DND-41 (cell line): ENCODE measurements around the gene ATP6AP2.

Experiments used
- ATAC-seq: fragments of 200-7000 bp; cut with Tn5 transposase; 3 replicates; pipeline ENCODE4 v1.9.1; 2021; ENCODE audit warnings: low read depth; ENCODE audit not compliant: insufficient read depth
- DNase-seq: peaks from one replicate; pipeline ENCODE4 v3.0.0-alpha.2; 2020
- H2AFZ ChIP-seq: 2 replicates; pipeline ENCODE4 v1.6.0; 2012; ENCODE audit warnings: low read depth, low read length
- H3K27ac ChIP-seq: 2 replicates; pipeline ENCODE4 v1.5.1; 2012; ENCODE audit warnings: low read length, inconsistent platforms
- H3K27me3 ChIP-seq: fragments of 200-600 bp; sonication (generic); 2 replicates; pipeline ENCODE4 v1.6.0; 2012; ENCODE audit warnings: low read length, mild to moderate bottlenecking, inconsistent platforms; ENCODE audit not compliant: insufficient read depth, poor library complexity
- H3K36me3 ChIP-seq: 2 replicates; pipeline ENCODE4 v1.5.1; 2012; ENCODE audit warnings: low read length, inconsistent platforms; ENCODE audit not compliant: insufficient read depth
- H3K4me1 ChIP-seq: 2 replicates; pipeline ENCODE4 v1.5.1; 2012; ENCODE audit warnings: mild to moderate bottlenecking, low read length; ENCODE audit not compliant: insufficient read depth
- H3K4me2 ChIP-seq: 2 replicates; pipeline ENCODE4 v1.6.0; 2012; ENCODE audit warnings: mild to moderate bottlenecking, moderate library complexity, low read length, inconsistent platforms; ENCODE audit not compliant: insufficient read depth
- H3K4me3 ChIP-seq, 2 experiments: fragments of 200-600 bp in 1 of 2; shearing (Covaris generic) in 1 of 2; 2 replicates each; pipeline ENCODE4 v1.5.1; 2012 to 2016; ENCODE audit warnings: inconsistent platforms in 2 of 2, low read length in 2 of 2, mild to moderate bottlenecking in 2 of 2, low read depth in 1 of 2, moderate library complexity in 1 of 2
- H3K79me2 ChIP-seq: 2 replicates; pipeline ENCODE4 v1.6.0; 2012; ENCODE audit warnings: low read length, inconsistent platforms; ENCODE audit not compliant: insufficient read depth
- H3K9ac ChIP-seq: 2 replicates; pipeline ENCODE4 v1.6.0; 2012; ENCODE audit warnings: low read depth, mild to moderate bottlenecking, inconsistent platforms, low read length, moderate library complexity
- H3K9me3 ChIP-seq: 2 replicates; pipeline ENCODE4 v1.5.1; 2012; ENCODE audit warnings: low read length, moderate library complexity, mild to moderate bottlenecking, inconsistent platforms; ENCODE audit not compliant: insufficient read depth, severe bottlenecking
- H4K20me1 ChIP-seq: 2 replicates; pipeline ENCODE4 v1.6.0; 2012; ENCODE audit warnings: low read length; ENCODE audit not compliant: insufficient read depth
- CTCF ChIP-seq: IDR thresholded peaks from 2 replicates; pipeline ENCODE4 v1.5.1; 2012; ENCODE audit warnings: borderline replicate concordance, low read length, moderate library complexity, mild to moderate bottlenecking; ENCODE audit not compliant: poor library complexity, severe bottlenecking; ENCODE audit errors: extremely low read depth
- EZH2 ChIP-seq: IDR thresholded peaks from 3 replicates; pipeline ENCODE4 v1.6.1; 2012; ENCODE audit warnings: borderline replicate concordance, low read depth, mild to moderate bottlenecking, moderate library complexity, low read length, inconsistent platforms; ENCODE audit not compliant: severe bottlenecking

Gene ATP6AP2

GRCh38 chrX:40653535-40653934 is 72.8 kb downstream of the ATP6AP2 start:
- H3K4me2 ChIP-seq, result no peak overlapping the region
- H2AFZ ChIP-seq, result no peak overlapping the region
- no peak overlapping the region for H3K27ac ChIP-seq
- TF ChIP-seq CTCF (no peak), EZH2 (no peak)
- no peak overlapping the region for H3K4me3 ChIP-seq
- no peaks in the 10 kb centered on the region for H3K9me3 ChIP-seq
- H3K79me2 ChIP-seq, result no peaks in the 10 kb centered on the region
- H3K9ac ChIP-seq, result no peak overlapping the region
- no peak for DNase-seq
- no peak for ATAC-seq
- H3K27me3 ChIP-seq, result no peaks in the 10 kb centered on the region
- no peaks in the 10 kb centered on the region for H3K4me1 ChIP-seq
- no peaks in the 10 kb centered on the region for H4K20me1 ChIP-seq
- peaks cover 22% of the 10 kb centered on the region for H3K36me3 ChIP-seq
